GM19468 (cell line): ENCODE results near the gene IMMT.
"Not testable (repeated sequence)": the region's sequence is repeated elsewhere in the genome, so short reads cannot be mapped to it uniquely, and the experiment has no call there.

Experiments
- ATAC-seq: cut with Tn5 transposase; IDR thresholded peaks from one replicate; pipeline ENCODE4 v1.9.1; 2021; ENCODE audit warnings: mild to moderate bottlenecking, moderate library complexity, moderate number of reproducible peaks; ENCODE audit not compliant: unreplicated experiment; ENCODE audit errors: extremely low read depth

IMMT gene

GRCh38 chr2:86195055-86195807 lies at the start of gene IMMT:
TSS of gene IMMT (minus strand) at chr2:86195462. CDS start at chr2:86195382, 80 bp downstream.
- ATAC-seq = peak; percentile 79

- not testable (repeated sequence) for ATAC-seq
Observed at GRCh38 chr2:86244781-86245180, 49.5 kb upstream of the IMMT start.

GRCh38 chr2:86243950-86244733 lies 48.9 kb upstream of the IMMT start:
- ATAC-seq = no peak

GRCh38 chr2:86243272-86243671 lies 48.0 kb upstream of the IMMT start:
- no peak for ATAC-seq

DNA sequence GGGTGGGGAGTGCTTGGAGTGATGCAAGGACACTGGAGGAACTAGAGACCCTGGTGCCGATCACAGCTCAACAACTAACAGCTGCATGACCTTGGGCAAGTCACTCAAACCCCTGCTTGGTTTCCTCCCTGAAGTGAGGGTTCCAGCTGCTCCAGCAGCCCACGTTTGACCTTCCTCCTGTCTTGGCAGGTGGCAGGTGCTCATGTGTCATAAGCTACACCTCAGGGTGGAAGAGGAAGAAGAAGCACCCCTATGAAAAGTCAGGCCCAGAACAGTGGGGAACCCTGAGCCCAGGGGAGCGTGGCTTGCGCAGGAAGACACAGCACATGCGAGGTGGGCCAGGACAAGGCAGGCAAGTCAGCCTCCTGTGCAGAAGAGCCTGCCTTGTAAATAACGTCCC lies 46.3 kb upstream of the IMMT start:
- no peak for ATAC-seq

DNA sequence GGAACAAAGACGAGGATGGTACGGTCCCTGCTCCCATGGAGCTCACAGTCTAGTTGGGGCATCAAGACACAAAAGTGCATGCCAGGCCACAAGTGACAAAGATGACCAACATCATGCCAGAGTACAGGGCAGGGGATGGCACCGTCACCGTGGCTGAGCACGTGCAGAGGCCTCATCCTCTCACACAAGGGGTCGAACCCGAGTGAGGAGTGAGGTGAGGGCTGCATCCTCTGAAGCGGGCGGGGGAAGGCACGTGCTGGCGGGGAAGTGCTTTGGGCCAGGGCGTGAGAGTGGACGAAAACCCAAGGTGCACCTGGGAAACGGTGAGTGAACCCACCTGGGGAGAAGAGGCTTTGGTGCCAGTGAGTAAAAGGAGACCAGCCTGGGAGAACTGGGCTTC lies 45.0 kb upstream of the IMMT start:
- no peak for ATAC-seq

- ATAC-seq = no peak
Observed at GRCh38 chr2:86239745-86240144, 44.5 kb upstream of the IMMT start.

DNA sequence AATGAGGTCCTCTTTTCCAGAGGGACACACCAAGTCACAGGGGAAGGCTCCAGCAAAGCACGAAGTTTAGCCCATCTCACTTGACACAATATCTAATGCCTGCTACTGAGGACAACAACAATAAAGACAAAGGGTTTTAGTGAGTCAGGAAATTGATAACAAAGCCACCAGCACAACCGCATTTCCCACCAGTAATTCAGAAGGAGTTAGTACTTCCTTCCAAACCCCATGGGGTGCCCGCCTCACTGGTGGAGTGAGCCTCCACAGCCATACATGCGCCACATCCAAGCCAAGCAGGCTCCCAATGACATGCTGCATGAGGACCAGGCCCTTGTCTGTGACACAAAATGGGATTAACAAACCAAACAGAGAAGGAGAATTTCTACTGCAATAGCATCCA lies 44.1 kb upstream of the IMMT start:
- no peak for ATAC-seq

DNA sequence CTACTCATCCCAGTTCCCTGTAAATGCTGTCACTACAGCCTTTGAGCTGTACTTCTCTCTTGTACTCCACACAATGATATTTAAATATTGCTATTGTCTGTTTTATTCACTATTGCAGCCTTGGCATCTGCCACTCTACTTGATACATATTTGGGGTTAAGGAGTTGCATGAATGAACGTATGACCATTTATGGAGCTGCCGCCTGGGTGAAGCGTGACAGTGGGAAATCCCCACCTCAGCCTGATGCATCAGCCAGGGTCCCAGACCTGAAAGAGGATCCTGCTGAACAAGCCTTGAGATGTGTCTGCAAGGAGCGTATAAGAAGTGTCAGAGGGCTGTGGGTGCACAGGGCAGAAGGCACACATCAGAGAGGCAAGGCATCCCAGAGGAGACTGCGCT lies 43.1 kb upstream of the IMMT start:
- ATAC-seq = peak; percentile 71

DNA sequence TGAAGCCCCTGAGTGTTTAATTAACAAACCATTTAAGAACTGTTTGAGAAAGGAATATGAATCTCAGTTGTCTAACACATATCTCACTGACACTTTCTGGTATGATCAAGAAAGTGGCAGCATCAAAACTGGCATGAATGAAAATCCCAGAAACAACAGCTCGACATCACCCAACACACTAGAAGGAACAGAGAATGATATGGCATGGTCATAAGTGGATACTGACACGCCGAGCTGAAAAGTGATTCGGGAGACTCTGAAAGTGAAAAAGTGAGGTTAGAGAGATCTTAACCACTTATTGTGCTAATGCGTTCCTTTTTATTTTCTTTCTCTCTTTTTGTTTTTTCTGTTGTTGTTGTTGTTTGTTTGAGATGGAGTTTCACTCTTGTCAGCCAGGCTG lies 41.9 kb upstream of the IMMT start:
- ATAC-seq = no peak

DNA sequence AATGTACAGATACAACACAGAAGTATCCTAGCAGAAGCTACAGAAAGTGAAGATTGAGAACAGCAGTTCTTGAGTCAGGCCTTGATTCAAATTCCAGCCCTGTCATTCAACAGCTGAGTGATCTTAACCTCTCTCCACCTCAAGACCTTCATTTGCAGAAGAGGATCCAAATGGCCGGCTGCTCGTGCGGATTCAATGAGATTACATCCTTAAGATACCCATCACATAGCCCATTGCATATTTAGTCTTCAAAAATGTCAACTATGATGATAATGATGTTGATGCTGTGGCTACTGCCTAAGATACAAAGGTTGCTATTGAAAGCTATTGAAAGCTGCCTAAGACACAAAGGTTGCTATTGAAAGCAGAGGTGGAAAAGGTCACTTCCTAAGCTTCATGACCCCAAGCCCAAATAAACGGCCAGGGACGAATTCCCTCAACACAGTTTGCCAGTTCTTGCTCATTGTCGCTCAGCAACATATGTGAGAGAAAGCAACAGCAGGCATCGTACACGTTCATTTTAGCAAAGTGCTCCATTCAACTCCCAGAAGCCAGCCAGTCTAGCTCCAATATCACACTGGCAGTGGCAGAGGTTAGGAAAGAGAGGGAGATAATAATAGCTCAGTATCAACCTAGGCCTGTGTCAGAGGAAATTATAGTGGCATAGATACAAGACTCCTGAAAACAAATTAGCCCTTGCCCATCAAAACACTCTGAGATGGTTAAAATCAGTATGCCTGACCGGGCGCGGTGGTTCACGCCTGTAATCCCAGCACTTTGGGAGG lies 40.1 kb upstream of the IMMT start:
- no peak for ATAC-seq

GRCh38 chr2:86234563-86235131 lies 39.4 kb upstream of the IMMT start:
- no peak for ATAC-seq

DNA sequence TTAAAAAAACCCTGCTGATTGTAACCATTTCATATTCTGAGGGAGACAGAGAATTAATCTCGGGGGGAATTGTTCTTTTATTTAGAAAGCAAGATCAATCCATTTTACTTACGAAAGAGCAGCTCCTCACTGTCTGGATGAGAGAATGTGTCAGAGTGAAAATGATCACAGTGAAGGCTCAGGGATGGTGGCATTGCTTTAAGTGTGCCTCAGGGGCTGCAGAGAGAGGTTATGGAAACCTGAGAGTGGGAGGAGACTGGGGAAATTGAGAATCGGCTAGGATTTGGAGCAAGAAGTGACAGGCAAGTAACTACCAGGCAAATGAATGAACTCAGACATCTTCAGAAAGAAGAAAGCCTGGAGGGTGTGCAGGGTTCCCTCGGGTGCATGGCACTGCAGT lies 38.2 kb upstream of the IMMT start:
- no peak for ATAC-seq

DNA sequence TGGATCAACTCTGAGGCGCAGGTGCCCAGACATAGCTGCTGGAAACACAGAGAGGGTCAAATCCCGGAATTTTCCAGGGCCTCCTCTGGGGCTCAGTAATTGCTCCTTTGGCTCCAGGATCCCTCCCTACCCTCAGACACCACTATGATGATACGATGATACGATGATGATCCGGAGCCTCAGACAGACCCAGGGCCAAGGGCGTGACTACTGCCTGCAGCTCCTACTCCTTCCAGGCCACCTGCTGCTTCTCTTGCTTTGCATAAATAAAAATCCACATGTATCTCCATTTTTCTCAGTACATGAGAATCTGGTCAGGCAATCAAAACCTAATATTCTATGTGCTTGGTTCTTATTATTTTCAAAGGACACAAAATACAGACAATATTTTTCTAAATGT lies 37.6 kb upstream of the IMMT start:
- ATAC-seq = no peak

DNA sequence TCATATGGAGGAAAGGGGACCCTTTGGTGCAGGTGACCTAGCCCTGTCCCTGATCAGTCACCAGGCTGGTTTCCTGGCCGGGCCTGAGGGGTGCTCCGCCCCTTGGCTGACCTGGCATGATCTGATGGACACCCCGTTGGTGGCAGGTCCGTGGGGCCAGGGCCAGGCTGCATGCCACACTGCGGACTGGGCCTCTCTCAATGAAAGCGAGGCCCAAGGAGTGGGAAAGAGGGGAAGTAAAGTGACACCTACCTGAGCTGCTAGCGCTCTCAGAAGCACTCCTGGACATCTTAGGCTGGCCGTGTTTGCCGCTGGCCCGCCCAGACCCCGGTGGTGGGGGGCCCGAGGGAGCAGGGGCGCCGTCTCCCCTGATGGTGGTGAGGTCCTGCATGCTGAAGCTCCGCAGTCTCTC lies 37.1 kb upstream of the IMMT start:
- ATAC-seq = no peak

- ATAC-seq = no peak
Observed at GRCh38 chr2:86231680-86232372, 36.6 kb upstream of the IMMT start.

DNA sequence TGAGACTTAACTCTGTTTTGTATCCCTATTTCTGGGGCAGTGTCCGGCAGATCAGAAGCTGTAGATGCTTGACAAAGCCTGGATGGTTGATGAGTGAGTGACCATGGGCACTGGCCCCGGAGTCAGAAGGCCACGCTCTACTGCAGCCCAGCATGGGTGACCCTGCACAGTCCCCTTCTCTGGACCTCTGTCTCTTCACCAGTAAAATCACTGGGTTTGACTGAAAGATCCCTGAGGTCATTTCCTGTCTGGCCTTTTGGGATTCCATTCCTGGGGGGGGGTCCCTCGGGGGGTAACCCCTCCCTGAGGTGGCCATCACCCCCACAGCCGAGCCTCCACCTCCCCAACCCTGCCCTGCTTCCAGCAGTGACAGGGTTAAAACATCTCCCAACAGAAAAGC lies 35.7 kb upstream of the IMMT start:
- ATAC-seq = no peak

- ATAC-seq = no peak
Observed at GRCh38 chr2:86229221-86229620, 34.0 kb upstream of the IMMT start.

GRCh38 chr2:86228574-86228973 lies 33.3 kb upstream of the IMMT start:
- ATAC-seq = not testable (repeated sequence)

- no peak for ATAC-seq
Observed at GRCh38 chr2:86227685-86228084, 32.4 kb upstream of the IMMT start.
